H7 (cell line): ENCODE results near the gene PNPLA2. TPM values are rescaled to one million over a fixed set of nuclear protein-coding genes. Genes with fewer than 3 reads are reported as not detected.
A peak's percentile ranks its signal among the peaks of the same experiment; 100 is the strongest.

Experiments
- DNase-seq: peaks from one replicate; pipeline ENCODE4 v3.0.0; 2012
- H3K27me3 ChIP-seq: 2 replicates; pipeline ENCODE4 v1.6.0; 2011; ENCODE audit warnings: mild to moderate bottlenecking, low read length; ENCODE audit not compliant: control insufficient read depth, insufficient read depth
- H3K36me3 ChIP-seq: replicated peaks from 2 replicates; pipeline ENCODE4 v1.5.1; 2011; ENCODE audit warnings: low read length; ENCODE audit not compliant: control insufficient read depth, insufficient read depth
- H3K4me3 ChIP-seq: 2 replicates; pipeline ENCODE4 v1.5.1; 2011; ENCODE audit warnings: low read depth, mild to moderate bottlenecking, control low read depth, low read length, moderate library complexity; ENCODE audit not compliant: insufficient read depth
- total RNA-seq: library from RNA; depleted of rRNA; stranded (reverse); fragments of >200 nt; shearing (Covaris generic); gene quantifications from 2 replicates; pipeline ENCODE4 v1.2.3, GENCODE V29; 2014

PNPLA2 gene
- total RNA-seq, 1 experiment from 2014 or later: 15.7 TPM

DNA sequence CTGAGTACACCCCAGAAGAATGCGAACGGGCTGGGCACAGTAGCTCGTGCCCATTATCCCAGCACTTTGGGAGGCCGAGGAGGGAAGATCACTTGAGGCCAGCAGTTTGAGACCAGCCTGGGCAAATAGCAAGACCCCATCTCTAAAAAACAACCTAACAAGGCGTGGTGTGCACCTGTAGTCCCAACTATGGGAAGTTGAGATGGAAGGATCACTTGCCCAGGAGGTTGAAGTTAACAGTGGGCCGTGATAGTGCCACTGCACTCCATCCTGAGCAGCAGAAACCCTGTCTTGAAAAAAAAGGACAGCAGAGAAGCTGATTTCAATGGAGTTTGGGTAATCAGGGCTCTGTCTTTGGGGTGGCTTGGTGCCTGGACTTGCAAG, 5.7 kb upstream of the PNPLA2 start:
- Histone ChIP-seq H3K4me3 (no peak overlapping the region), H3K27me3 (no peaks in the 10 kb centered on the region), H3K36me3 (peaks cover 26% of the 10 kb centered on the region)
- no peak for DNase-seq

DNA sequence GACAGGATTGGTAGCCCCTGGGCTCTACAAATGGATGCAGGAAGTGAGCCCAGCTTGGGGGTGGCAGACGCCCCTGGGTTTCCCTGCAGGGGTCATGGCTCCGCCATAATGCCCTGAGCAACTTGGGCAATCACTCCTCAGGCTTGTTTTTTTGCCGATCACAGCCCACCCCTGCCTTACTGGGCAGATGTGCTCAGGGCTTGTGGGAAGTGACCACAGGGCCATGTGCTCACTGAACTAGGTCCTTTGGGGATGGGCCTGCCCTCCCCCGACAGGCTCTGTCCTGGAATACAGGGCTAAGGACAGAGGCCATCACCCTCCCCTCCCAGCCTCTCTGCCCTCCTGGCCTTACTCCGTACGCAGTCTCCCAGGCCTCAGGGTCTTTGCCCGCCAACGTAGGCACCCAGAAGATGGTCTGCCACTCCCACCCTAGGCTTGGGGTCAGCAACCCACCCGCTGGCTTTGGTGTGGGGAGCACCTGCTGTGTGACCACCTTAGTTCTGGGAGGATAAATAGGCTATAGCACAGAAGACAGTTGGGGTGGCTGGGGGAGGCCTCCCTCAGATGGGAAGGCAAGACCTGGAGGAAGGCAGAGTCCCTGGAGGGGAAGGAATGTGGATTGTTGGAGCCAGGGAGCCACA, 5.1 kb upstream of the PNPLA2 start:
- Histone ChIP-seq H3K27me3 (no peaks in the 10 kb centered on the region), H3K36me3 (peaks cover 26% of the 10 kb centered on the region), H3K4me3 (no peak overlapping the region)
- DNase-seq: no peak

DNA sequence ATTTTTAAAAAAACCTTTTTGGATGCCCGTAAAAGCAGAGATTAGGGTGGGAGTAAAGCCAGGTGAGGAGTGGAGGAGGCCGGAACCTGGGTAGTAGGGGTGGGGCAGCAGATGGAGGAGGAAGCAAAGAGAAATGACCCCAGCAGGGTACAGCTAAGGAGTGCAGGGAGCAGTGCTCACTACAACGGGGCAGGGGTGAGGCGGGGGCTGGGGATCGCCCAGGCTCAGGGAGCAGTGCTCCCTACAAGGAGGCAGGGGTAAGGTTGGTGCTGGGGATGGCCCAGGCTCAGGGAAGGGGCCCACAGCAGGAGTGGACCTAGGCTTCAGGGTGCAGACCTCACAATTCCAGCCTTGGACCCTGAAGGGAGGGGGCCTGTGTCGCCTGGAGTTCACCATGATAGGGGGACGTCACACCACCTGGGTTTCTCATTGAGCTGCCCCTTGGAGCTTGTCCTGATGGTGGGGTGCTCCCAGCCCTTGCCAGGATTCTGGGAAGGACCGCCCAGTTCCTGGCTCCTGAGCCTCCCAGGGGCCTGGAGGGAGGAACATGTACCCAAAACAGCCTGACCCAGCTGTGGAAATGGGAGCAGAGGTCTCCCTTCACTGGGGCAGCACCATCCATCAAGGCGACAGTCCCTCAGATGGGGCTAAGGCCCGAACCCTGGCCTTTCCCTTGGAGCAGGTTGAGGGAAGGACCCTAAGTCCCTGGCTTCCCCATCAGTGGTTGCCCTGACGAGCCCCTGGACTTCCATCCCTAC, 2.9 kb upstream of the PNPLA2 start:
- H3K27me3 ChIP-seq: no peaks in the 10 kb centered on the region
- no peak overlapping the region for H3K4me3 ChIP-seq
- no peak for DNase-seq
- H3K36me3 ChIP-seq: peaks cover 26% of the 10 kb centered on the region

DNA sequence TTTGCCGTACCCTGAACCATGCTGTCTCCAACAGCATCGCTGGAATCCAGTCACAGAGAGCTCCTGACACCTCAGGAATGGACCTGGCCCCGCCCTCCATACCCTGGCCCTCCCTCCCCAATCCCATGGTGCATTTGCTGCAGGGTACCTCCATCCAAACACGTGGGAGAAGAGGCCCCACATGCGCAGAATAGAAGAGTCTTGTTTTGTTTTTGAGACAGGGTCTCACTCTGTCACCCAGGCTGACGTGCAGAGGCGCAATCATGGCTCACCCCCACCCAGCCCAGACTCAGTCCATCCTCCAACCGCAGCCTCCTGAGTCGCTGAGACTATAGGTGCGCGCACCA, 2.3 kb upstream of the PNPLA2 start:
- Histone ChIP-seq H3K27me3 (no peaks in the 10 kb centered on the region), H3K36me3 (peaks cover 21% of the 10 kb centered on the region), H3K4me3 (no peak overlapping the region)
- no peak for DNase-seq

DNA sequence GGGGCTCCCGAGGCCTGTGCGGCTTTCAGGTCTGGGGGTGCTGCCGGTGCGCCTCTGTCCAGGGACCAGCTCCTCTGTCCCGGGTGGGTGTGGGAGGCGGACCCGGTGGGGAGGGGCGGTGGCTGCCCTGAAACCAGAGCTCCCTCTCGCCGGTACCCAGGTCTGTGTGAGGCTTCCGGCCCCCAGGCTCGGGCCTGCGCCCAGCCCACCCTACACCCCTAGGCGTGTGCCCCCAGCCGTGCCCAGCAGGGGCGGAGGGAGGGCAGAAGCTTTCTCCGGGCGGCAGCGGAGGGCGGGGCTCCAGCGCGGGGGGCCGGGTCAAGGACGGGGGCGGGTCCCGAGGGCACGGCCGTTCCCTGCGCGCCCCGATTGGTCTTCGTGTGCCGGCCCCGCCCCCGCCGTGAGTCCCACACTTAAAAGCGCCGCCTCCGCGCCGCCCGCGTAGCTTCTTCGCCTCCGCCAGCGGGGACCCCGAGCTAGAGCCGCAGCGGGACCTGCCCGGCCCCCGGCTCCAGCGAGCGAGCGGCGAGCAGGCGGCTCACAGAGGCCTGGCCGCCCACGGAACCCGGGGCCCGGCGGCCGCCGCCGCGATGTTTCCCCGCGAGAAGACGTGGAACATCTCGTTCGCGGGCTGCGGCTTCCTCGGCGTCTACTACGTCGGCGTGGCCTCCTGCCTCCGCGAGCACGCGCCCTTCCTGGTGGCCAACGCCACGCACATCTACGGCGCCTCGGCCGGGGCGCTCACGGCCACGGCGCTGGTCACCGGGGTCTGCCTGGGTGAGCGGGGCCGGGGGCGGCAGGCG, 616 bp downstream of the PNPLA2 start:
- Histone ChIP-seq H3K27me3 (no peaks in the 10 kb centered on the region), H3K4me3 (peak overlapping the region; percentile 90), H3K36me3 (no peaks in the 10 kb centered on the region)
- DNase-seq: peak; percentile 99

DNA sequence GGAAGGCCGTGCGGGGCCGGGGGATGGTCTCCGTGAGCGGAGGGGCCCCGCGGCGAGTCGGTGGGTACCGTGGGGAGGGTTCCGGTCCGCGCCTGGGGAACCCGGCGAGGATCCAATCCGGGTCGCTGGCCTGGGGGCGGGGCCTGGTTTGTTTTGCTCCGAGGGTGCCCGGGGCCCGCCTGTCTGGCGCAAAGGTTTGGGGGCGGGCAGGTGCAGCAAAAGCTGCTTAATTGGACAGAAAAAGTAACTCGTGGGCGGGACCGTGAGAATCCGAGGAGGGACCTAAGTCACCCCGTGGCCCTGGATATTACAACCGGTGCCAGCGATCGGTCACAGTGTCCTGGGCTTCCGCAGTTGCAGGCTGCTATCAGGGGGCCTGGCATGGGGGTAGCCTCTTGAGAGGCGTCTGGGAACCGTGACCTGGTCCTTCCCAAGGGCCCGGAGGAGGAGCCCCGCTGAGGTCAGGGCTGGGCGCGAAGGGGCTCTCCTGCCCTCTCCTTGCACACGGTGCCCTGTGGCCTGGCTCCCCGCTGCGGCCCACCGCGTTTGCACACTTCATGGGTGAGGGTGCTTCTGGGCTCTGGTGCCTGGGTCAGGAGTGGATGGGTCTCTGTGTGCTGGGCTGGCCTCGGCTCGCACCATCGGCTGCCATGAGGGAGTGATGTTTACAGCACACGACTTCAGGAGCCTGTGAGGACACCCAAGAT, 1.4 kb downstream of the PNPLA2 start:
- DNase-seq: peak; percentile 94

DNA sequence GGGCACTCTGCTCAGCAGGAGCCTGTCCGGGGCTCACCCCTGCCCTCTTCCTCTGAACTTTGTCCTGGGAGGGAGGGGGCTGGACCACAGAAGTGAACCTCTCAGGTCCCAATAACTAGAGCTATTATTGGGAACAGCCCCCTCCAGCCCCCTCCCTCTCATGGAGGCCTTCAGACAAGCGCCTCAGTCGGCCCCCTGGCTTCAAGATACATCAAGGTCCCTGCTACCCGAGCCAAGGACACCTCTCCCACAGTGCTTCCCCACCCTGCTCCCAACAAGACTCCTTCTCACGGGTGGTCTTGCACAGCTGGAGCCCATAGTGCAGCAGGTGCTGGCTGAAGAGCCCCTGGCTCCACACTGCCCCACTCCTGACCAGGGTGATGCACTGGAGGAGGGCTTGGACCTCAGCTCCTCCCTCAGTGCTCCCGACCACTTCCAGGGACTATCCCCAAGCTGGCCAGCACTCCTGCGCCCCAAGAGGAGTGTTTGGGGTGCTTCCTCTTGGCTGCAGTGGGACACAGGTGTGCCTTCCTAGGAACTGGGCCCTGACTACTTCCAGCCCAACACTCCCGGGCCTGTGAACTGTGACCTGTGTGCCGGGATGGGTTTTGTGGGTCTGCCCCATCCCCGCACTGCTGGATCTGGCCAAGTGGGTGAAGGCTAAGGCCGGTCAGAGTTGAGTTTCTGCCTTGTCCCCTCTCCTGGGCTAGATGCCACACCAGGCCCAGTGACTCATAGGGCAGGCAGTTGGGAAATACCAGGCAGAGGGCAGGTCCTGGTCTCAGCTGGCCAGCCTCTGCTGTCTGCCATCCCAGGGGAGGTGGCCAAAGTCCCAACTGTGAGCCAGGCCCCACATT, 2.2 kb downstream of the PNPLA2 start:
- DNase-seq: no peak
- H3K36me3 ChIP-seq: no peaks in the 10 kb centered on the region
- no peaks in the 10 kb centered on the region; the same call in 1 of the 2 replicates for H3K27me3 ChIP-seq

More for the DNA sequence above, 1.4 kb downstream of the PNPLA2 start:
- H3K36me3 ChIP-seq: no peaks in the 10 kb centered on the region
- no peaks in the 10 kb centered on the region for H3K27me3 ChIP-seq
- H3K4me3 ChIP-seq: peak overlapping the region; percentile 90

DNA sequence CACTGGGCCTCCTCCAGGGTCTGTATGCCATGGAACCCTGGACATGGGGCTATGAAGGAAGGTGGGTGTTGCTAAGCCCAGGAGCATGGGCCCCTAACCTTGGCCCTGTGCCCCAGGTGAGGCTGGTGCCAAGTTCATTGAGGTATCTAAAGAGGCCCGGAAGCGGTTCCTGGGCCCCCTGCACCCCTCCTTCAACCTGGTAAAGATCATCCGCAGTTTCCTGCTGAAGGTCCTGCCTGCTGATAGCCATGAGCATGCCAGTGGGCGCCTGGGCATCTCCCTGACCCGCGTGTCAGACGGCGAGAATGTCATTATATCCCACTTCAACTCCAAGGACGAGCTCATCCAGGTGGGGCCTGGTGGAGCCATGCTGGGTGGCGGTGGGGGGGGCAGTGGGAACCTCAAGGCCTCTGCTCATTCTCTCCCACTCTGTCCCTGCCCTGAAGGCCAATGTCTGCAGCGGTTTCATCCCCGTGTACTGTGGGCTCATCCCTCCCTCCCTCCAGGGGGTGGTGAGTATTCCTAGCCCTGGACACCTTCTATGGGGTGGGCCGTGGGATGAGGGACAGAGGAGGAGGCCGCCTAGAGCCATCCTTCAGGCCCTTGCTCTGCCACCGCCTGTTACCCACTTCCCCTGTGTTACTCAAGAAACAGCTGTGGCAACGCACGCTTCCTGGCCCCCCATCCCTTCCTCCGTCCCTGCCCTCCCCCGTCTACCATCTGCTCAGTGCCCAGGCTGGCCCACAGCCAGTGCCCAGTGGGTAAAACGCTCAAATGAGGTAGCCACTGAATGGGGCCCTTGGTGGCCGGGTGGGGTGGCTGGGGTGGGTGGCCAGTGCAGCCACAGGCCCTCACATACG, 3.0 kb downstream of the PNPLA2 start:
- no peak for DNase-seq
- Histone ChIP-seq H3K4me3 (no peak overlapping the region), H3K27me3 (peaks cover 6% of the 10 kb centered on the region; the same call in 1 of the 2 replicates), H3K36me3 (no peaks in the 10 kb centered on the region)

More for the DNA sequence above, 2.2 kb downstream of the PNPLA2 start:
- peak overlapping the region; percentile 90 for H3K4me3 ChIP-seq

DNA sequence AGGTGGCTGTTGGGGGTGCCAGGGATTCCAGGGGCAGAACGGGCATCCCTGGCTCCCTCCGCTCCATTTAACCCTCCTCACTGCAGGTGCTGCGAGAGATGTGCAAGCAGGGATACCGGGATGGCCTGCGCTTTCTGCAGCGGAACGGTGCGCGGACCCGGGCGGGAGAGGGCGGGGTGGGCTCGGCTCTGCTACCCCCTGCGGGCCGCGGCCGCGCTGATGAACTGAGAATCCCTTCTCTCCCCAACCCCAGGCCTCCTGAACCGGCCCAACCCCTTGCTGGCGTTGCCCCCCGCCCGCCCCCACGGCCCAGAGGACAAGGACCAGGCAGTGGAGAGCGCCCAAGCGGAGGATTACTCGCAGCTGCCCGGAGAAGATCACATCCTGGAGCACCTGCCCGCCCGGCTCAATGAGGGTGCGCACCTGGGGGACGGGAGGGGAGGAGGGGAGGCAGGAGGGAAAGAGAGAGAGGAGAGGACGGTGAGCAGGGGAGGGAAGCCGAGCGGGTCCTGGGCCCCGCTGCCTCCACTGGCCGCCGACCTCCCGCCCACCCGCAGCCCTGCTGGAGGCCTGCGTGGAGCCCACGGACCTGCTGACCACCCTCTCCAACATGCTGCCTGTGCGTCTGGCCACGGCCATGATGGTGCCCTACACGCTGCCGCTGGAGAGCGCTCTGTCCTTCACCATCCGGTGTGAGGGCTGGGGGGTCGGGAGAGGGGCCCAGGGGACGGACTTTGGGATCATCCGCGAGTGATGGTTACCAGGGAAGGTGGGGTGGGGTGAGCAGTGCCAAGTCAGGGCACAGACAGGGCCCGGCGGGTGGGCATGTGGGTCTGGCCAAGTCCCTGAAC, 5.0 kb downstream of the PNPLA2 start:
- Histone ChIP-seq H3K36me3 (no peaks in the 10 kb centered on the region), H3K27me3 (peaks cover 19% of the 10 kb centered on the region), H3K4me3 (no peak overlapping the region)
- DNase-seq: no peak

DNA sequence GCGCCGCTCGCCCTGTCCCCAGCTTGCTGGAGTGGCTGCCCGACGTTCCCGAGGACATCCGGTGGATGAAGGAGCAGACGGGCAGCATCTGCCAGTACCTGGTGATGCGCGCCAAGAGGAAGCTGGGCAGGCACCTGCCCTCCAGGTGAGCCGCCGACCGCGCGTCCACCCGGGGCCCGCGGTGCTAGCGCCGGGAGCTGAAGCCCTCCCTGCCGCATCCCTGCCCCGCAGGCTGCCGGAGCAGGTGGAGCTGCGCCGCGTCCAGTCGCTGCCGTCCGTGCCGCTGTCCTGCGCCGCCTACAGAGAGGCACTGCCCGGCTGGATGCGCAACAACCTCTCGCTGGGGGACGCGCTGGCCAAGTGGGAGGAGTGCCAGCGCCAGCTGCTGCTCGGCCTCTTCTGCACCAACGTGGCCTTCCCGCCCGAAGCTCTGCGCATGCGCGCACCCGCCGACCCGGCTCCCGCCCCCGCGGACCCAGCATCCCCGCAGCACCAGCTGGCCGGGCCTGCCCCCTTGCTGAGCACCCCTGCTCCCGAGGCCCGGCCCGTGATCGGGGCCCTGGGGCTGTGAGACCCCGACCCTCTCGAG, 5.7 kb downstream of the PNPLA2 start:
- H3K27me3 ChIP-seq: peaks cover 26% of the 10 kb centered on the region
- H3K36me3 ChIP-seq: no peaks in the 10 kb centered on the region
- no peak overlapping the region for H3K4me3 ChIP-seq
- no peak for DNase-seq

DNA sequence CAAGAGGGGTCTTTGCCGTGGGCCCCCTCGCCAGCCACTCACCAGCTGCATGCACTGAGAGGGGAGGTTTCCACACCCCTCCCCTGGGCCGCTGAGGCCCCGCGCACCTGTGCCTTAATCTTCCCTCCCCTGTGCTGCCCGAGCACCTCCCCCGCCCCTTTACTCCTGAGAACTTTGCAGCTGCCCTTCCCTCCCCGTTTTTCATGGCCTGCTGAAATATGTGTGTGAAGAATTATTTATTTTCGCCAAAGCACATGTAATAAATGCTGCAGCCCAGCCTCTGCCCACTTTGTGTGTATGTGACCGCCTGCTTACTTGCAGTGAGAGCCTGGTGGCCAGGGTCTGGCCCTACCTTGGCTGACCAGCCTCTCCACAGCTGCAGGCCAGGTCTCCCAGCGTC, 6.2 kb downstream of the PNPLA2 start:
- Histone ChIP-seq H3K27me3 (peaks cover 31% of the 10 kb centered on the region), H3K4me3 (no peak overlapping the region), H3K36me3 (no peaks in the 10 kb centered on the region)
- DNase-seq: no peak
